ENCODE results near the gene ONECUT1. TPM values are rescaled to one million over a fixed set of nuclear protein-coding genes. Genes with fewer than 3 reads are reported as not detected.

The ONECUT1 gene
- total and polyA plus RNA-seq, 2 of the 8 experiments (the other 6 are each of a cell fraction or from before 2014, with no cell fraction given) = 0.65 to 6.4 TPM

DNA sequence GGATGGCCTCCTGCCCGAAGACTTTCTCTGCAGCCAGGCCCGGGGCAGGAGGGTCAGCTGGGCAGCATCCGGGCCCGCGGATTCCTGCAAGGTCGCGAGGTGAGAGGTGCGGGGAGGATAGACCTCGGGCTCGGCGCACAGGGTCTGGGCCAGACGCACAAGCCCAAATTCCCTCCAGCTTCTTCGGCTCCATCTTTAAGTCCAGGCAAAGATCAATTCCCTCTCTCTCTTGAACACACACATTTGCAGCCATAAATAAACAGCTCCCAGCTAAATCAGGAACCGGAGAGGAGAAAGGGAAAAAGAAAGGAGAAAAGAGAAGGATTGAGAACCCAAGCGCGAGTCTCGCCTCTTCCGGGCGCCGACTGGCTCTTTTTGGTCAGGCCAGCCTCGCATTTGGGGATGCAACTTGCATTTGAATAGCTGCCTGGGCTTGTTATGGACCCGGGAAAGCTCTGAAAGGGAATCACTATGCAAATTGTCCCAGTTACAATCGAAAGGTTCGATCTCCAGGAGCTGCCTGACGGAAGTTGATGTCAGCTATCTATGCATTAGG is 14.5 kb upstream of the ONECUT1 start (continued):
- TF ChIP-seq GTF2F1 (IDR thresholded peaks at IDR 0.05; ENCODE audit: borderline replicate concordance, low read depth, low read length) (no peak), GABPA (IDR thresholded peaks at IDR 0.05; ENCODE audit: borderline replicate concordance, insufficient read depth, low read length) (no peak), EGR1 (IDR thresholded peaks at IDR 0.05; ENCODE audit: borderline replicate concordance, low read depth, low read length) (no peak), JUN (IDR thresholded peaks at IDR 0.05; ENCODE audit: low read depth, low read length) (no peak), SUZ12 (IDR thresholded peaks at IDR 0.05; ENCODE audit: low read length) (no peak), BRCA1 (IDR thresholded peaks at IDR 0.05; ENCODE audit: low read depth, low read length) (no peak), RAD21 (IDR thresholded peaks at IDR 0.05 in 1 of 2, conservative IDR thresholded peaks at IDR 0.05 in 1 of 2; ENCODE audit: low read depth in 2 of 2, low read length in 2 of 2) (0 out of 4 replicates have a peak, but pooled peaks of 1 of the 2 experiments have one; percentile 1), RBBP5 (IDR thresholded peaks at IDR 0.05; ENCODE audit: borderline replicate concordance, low read depth, low read length) (0 out of 2 replicates have a peak, but pooled peaks have one; percentile 12), MAFK (IDR thresholded peaks at IDR 0.05; ENCODE audit: low read depth, low read length) (no peak), POLR2A (IDR thresholded peaks at IDR 0.05; ENCODE audit: control extremely low read depth in 1 of 2, low read depth in 2 of 2, low read length in 2 of 2) (peak in 1 of 2 experiments; percentile 78; a peak in 2 of 3 replicates), FOSL1 (IDR thresholded peaks at IDR 0.05; ENCODE audit: insufficient read depth, low read depth, low read length) (no peak), EZH2 (IDR thresholded peaks at IDR 0.05; ENCODE audit: low read depth, low read length, severe bottlenecking) (no peak), SP1 (IDR thresholded peaks at IDR 0.05; ENCODE audit: low read depth, low read length) (peak; percentile 60), KDM5A (IDR thresholded peaks at IDR 0.05; ENCODE audit: low read length) (no peak), HDAC2 (IDR thresholded peaks at IDR 0.05; ENCODE audit: borderline replicate concordance in 1 of 2, low read depth in 2 of 2, low read length in 2 of 2) (0 out of 4 replicates have a peak, but pooled peaks of 1 of the 2 experiments have one; percentile 38), SAP30 (IDR thresholded peaks at IDR 0.05; ENCODE audit: insufficient read depth, insufficient replicate concordance, low read length) (no peak), ZNF274 (IDR thresholded peaks at IDR 0.05; ENCODE audit: borderline replicate concordance, extremely low read depth, low read length) (no peak)
- TF ChIP-seq, protein P1, sequence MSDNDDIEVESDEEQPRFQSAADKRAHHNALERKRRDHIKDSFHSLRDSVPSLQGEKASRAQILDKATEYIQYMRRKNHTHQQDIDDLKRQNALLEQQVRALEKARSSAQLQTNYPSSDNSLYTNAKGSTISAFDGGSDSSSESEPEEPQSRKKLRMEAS (IDR thresholded peaks at IDR 0.05) = peak; percentile 70
